Natural killer cell (primary cell): ENCODE results near the gene KDM7A. TPM values are rescaled to one million over a fixed set of nuclear protein-coding genes. Genes with fewer than 3 reads are reported as not detected.
A peak's percentile ranks its signal among the peaks of the same experiment; 100 is the strongest.

ENCODE experiments used
- ATAC-seq, 3 donors: fragments of 150-1000 bp in 2 of 3; fragments of 200-7000 bp in 1 of 3; cut with Tn5 transposase; 1 replicate in 1 of 3; 2 replicates in 2 of 3; pipeline ENCODE4 v1.10.0; 2021; ENCODE audit warnings: mild to moderate bottlenecking in 2 of 3, moderate library complexity in 2 of 3
- DNase-seq, 2 donors: peaks; one replicate each; pipeline versions ENCODE4 v3.0.0 to v3.0.0-alpha.2; 2013 to 2021; ENCODE audit warnings: mixed read lengths in 1 of 2
- H3K27ac ChIP-seq: one replicate; pipeline ENCODE4 v1.5.1; 2013; ENCODE audit warnings: mild to moderate bottlenecking, low read length
- H3K27me3 ChIP-seq: one replicate; pipeline ENCODE4 v1.6.1; 2013; ENCODE audit warnings: low read length; ENCODE audit not compliant: control insufficient read depth, insufficient read depth
- H3K36me3 ChIP-seq: one replicate; pipeline ENCODE4 v1.6.1; 2013; ENCODE audit warnings: low read length; ENCODE audit not compliant: control insufficient read depth, insufficient read depth
- H3K4me1 ChIP-seq: one replicate; pipeline ENCODE4 v1.6.1; 2013; ENCODE audit warnings: low read length; ENCODE audit not compliant: control insufficient read depth, insufficient read depth
- H3K4me3 ChIP-seq: one replicate; pipeline ENCODE4 v1.5.1; 2013; ENCODE audit warnings: low read length
- H3K9me3 ChIP-seq: one replicate; pipeline ENCODE4 v1.6.1; 2013; ENCODE audit warnings: low read length; ENCODE audit not compliant: control insufficient read depth, insufficient read depth
- H3K27ac Mint-ChIP-seq, 2 donors: one replicate each; pipeline ENCODE4 v1.8.0; 2022; ENCODE audit warnings: mild to moderate bottlenecking in 2 of 2, mixed read lengths in 2 of 2, moderate library complexity in 1 of 2
- H3K27me3 Mint-ChIP-seq, 2 donors: one replicate each; pipeline ENCODE4 v1.8.0; 2022; ENCODE audit warnings: low read depth in 2 of 2, mixed read lengths in 2 of 2
- H3K36me3 Mint-ChIP-seq: one replicate; pipeline ENCODE4 v1.8.0; 2022; ENCODE audit warnings: mixed read lengths
- H3K4me1 Mint-ChIP-seq, 2 donors: one replicate each; pipeline ENCODE4 v1.8.0; 2022; ENCODE audit warnings: mixed read lengths in 2 of 2
- H3K4me3 Mint-ChIP-seq: one replicate; pipeline ENCODE4 v1.8.0; 2022; ENCODE audit warnings: mild to moderate bottlenecking, moderate library complexity, mixed read lengths
- H3K9me3 Mint-ChIP-seq, 2 donors: one replicate each; pipeline ENCODE4 v1.8.0; 2022; ENCODE audit warnings: mixed read lengths in 2 of 2
- CTCF ChIP-seq: fragments of 200-600 bp; IDR thresholded peaks from one replicate; pipeline ENCODE4 v1.8.0; 2022; ENCODE audit warnings: antibody characterized with exemption
- WGBS: methylation state at CpG from one replicate; pipeline ENCODE4 v1.1.7; 2013; ENCODE audit warnings: missing lambda C conversion rate; ENCODE audit not compliant: insufficient coverage; 5-methylcytosine and 5-hydroxymethylcytosine counted together
- intact Hi-C: fragments of 100-400 bp; cut with micrococcal nuclease; formaldehyde crosslinking; loops from one replicate; pipeline ENCODE4 v1.14.2; 2022
- total RNA-seq, 4 donors: library from RNA; stranded (reverse); fragments of 120-200 nt in 1 of 4; gene quantifications; one replicate each; pipeline versions ENCODE4 v1.2.3 to v1.2.4, GENCODE V29; 2013 to 2022

Gene KDM7A
- total RNA-seq, 3 donors from 2014 or later (not counting 1 experiment from before 2014, with no cell fraction given), result 25.2 to 38.1 (median 36.1) TPM

- Mint-ChIP-seq H3K27ac (peak overlapping the region; percentile 68 to 72), H3K4me1 (peaks cover 40 to 42% of the 10 kb centered on the region in 2 donors), H3K4me3 (peak overlapping the region; percentile 67), H3K36me3 (no peaks in the 10 kb centered on the region), H3K27me3 (peaks cover 0 to 6% of the 10 kb centered on the region in 2 donors), H3K9me3 (no peaks in the 10 kb centered on the region)
- H3K9me3 ChIP-seq, result no peaks in the 10 kb centered on the region
- intact Hi-C loops, result no loop called here
- WGBS, result 47% methylated on average over 4 of the region's 4 CpGs
- ATAC-seq, result peak in 2 of 3 donors; percentile 28 to 64
- TF ChIP-seq CTCF, result no peak
- no peak for DNase-seq
- no peak overlapping the region for H3K4me3 ChIP-seq
- no peaks in the 10 kb centered on the region for H3K27me3 ChIP-seq
- H3K4me1 ChIP-seq, result peaks cover 15% of the 10 kb centered on the region
- H3K36me3 ChIP-seq, result peaks cover 2% of the 10 kb centered on the region
- H3K27ac ChIP-seq, result no peak overlapping the region
Observed at GRCh38 chr7:140084142-140084655, 92.6 kb downstream of the KDM7A start.

GRCh38 chr7:140082770-140083169 is 94.0 kb downstream of the KDM7A start:
- no peaks in the 10 kb centered on the region for H3K9me3 ChIP-seq
- Mint-ChIP-seq H3K27me3 (peaks cover 0 to 6% of the 10 kb centered on the region in 2 donors), H3K4me3 (no peak overlapping the region), H3K4me1 (peaks cover 45 to 47% of the 10 kb centered on the region in 2 donors), H3K36me3 (no peaks in the 10 kb centered on the region), H3K9me3 (no peaks in the 10 kb centered on the region), H3K27ac (peak overlapping the region in 1 of 2 donors; percentile 29)
- ATAC-seq (peak in 2 of 3 donors; percentile 17 to 68), DNase-seq (no peak)
- no peak overlapping the region for H3K4me3 ChIP-seq
- no peak for TF ChIP-seq CTCF
- no peaks in the 10 kb centered on the region for H3K36me3 ChIP-seq
- H3K27ac ChIP-seq, result no peak overlapping the region
- no peaks in the 10 kb centered on the region for H3K27me3 ChIP-seq
- peaks cover 15% of the 10 kb centered on the region for H3K4me1 ChIP-seq
- 40% methylated on average over 7 of the region's 7 CpGs for WGBS
- intact Hi-C loops, result no loop called here

- Histone ChIP-seq H3K4me3 (no peak overlapping the region), H3K4me1 (peaks cover 15% of the 10 kb centered on the region), H3K36me3 (no peaks in the 10 kb centered on the region), H3K9me3 (no peaks in the 10 kb centered on the region), H3K27me3 (no peaks in the 10 kb centered on the region), H3K27ac (no peak overlapping the region)
- no peaks in the 10 kb centered on the region for H3K36me3 Mint-ChIP-seq
- peaks cover 45 to 47% of the 10 kb centered on the region in 2 donors for H3K4me1 Mint-ChIP-seq
- H3K27ac Mint-ChIP-seq, result no peak overlapping the region
- intact Hi-C loops, result no loop called here
- H3K4me3 Mint-ChIP-seq, result peak overlapping the region; percentile 17
- no peaks in the 10 kb centered on the region for H3K9me3 Mint-ChIP-seq
- no peak for TF ChIP-seq CTCF
- DNase-seq (no peak), ATAC-seq (no peak)
- H3K27me3 Mint-ChIP-seq, result peaks cover 0 to 6% of the 10 kb centered on the region in 2 donors
- WGBS, result 91% methylated on average over 10 of the region's 11 CpGs
Observed at GRCh38 chr7:140081774-140082425, 94.9 kb downstream of the KDM7A start.
